Measurements from ENCODE around the gene KCTD20.

GRCh38 chr6:36533321-36533720 lies 90.5 kb downstream of the KCTD20 start:
- TF ChIP-seq CTCF (IDR thresholded peaks at IDR 0.05) = no peak
- TF ChIP-seq POLR2A (IDR thresholded peaks at IDR 0.05) = no peak

Measured in tibial nerve (tissue), 3 donors.